Esophagus muscularis mucosa (tissue), 4 donors: Measurements from ENCODE around the gene SEPTIN2. TPM values are rescaled to one million over a fixed set of nuclear protein-coding genes. Genes with fewer than 3 reads are reported as not detected.

Experiments
- DNase-seq: peaks from one replicate; pipeline ENCODE4 v3.0.0-alpha.2; 2017; ENCODE audit errors: extremely low spot score
- H3K27ac ChIP-seq, 4 donors: fragments of 200-600 bp; sonication (generic); replicated peaks in 1 of 4; 1 replicate in 3 of 4; 2 replicates in 1 of 4; pipeline ENCODE4 v1.5.1; 2016 to 2019; ENCODE audit warnings: mild to moderate bottlenecking in 1 of 4
- H3K27me3 ChIP-seq, 4 donors: fragments of 200-600 bp; sonication (generic); one replicate each; pipeline versions ENCODE4 v1.5.1 to v1.6.0; 2016 to 2019
- H3K36me3 ChIP-seq, 4 donors: fragments of 200-600 bp; sonication (generic); one replicate each; pipeline ENCODE4 v1.5.1; 2016 to 2019
- H3K4me1 ChIP-seq, 4 donors: fragments of 200-600 bp; sonication (generic); one replicate each; pipeline ENCODE4 v1.5.1; 2016 to 2019
- H3K4me3 ChIP-seq, 4 donors: fragments of 200-600 bp; sonication (generic); 1 replicate in 2 of 4; 2 replicates in 2 of 4; pipeline ENCODE4 v1.5.1; 2016 to 2019; ENCODE audit warnings: mild to moderate bottlenecking in 4 of 4, moderate library complexity in 1 of 4
- H3K9me3 ChIP-seq, 4 donors: fragments of 200-600 bp; sonication (generic); 1 replicate in 3 of 4; 2 replicates in 1 of 4; pipeline ENCODE4 v1.5.1; 2016 to 2019
- CTCF ChIP-seq, 3 experiments: fragments of 200-600 bp in 2 of 3; fragments of 450-650 bp in 1 of 3; sonication (generic) in 2 of 3; IDR thresholded peaks; one replicate each; pipeline ENCODE4 v1.5.1; 2017 to 2019; ENCODE audit warnings: antibody characterized with exemption in 3 of 3, mild to moderate bottlenecking in 2 of 3, moderate library complexity in 1 of 3
- EP300 ChIP-seq: sonication (generic); formaldehyde crosslinking; IDR thresholded peaks from one replicate; pipeline ENCODE4 v1.6.1; 2017; ENCODE audit warnings: antibody characterized with exemption
- POLR2A ChIP-seq: fragments of 450-650 bp; IDR thresholded peaks from one replicate; pipeline ENCODE4 v1.6.1; 2017; ENCODE audit warnings: antibody characterized with exemption, moderate library complexity, mild to moderate bottlenecking, low read depth
- POLR2AphosphoS5 ChIP-seq, 2 donors: sonication (generic); formaldehyde crosslinking; IDR thresholded peaks; one replicate each; pipeline ENCODE4 v1.6.1; 2017; ENCODE audit warnings: antibody characterized with exemption in 2 of 2
- WGBS: methylation state at CpG from one replicate; pipeline ENCODE4 v1.1.5; 2018; 5-methylcytosine and 5-hydroxymethylcytosine counted together
- intact Hi-C: fragments of 100-400 bp; cut with DNase I; formaldehyde crosslinking; loops from one replicate; pipeline ENCODE4 v1.15.1; 2023
- total RNA-seq, 4 donors: library from RNA; depleted of rRNA; stranded (reverse); fragments of >200 nt; gene quantifications; one replicate each; pipeline versions ENCODE4 v1.1.0 to v1.2.1, GENCODE V29; 2016

The SEPTIN2 gene
- total RNA-seq, 4 donors from 2014 or later, result 272 to 335 (median 284) TPM

- WGBS, result 91% methylated on average over 9 of the region's 9 CpGs
- intact Hi-C loops, result loop anchor here (10.0 kb wide), 1 partner anchor 354 kb away; the partner anchor contains the start of gene ING5
Observed at GRCh38 chr2:241350878-241351639, 35.3 kb downstream of the SEPTIN2 start.

GRCh38 chr2:241351640-241352031 lies 35.9 kb downstream of the SEPTIN2 start:
- 75% methylated on average over 3 of the region's 3 CpGs for WGBS
- Histone ChIP-seq H3K4me1 (peaks cover 4 to 10% (median 7%) of the 10 kb centered on the region in 4 donors), H3K27ac (no peak overlapping the region), H3K36me3 (peaks cover 60 to 83% (median 70%) of the 10 kb centered on the region in 4 donors), H3K4me3 (no peak overlapping the region), H3K27me3 (no peaks in the 10 kb centered on the region), H3K9me3 (no peaks in the 10 kb centered on the region)
- intact Hi-C loops, result loop anchor here (10.0 kb wide), 1 partner anchor 353 kb away; the partner anchor contains the start of gene ING5
- no peak for DNase-seq
- TF ChIP-seq EP300, result no peak
- no peak for TF ChIP-seq POLR2AphosphoS5 (IDR thresholded peaks at IDR 0.05)
- no peak for TF ChIP-seq POLR2A
- no peak for TF ChIP-seq CTCF (IDR thresholded peaks at IDR 0.05)

More at GRCh38 chr2:241350878-241351639, 35.3 kb downstream of the SEPTIN2 start:
- Histone ChIP-seq H3K27me3 (no peaks in the 10 kb centered on the region), H3K4me3 (no peak overlapping the region), H3K27ac (no peak overlapping the region), H3K4me1 (peaks cover 3 to 8% (median 6%) of the 10 kb centered on the region in 4 donors), H3K36me3 (peaks cover 66 to 88% (median 76%) of the 10 kb centered on the region in 4 donors), H3K9me3 (no peaks in the 10 kb centered on the region)
- no peak for DNase-seq
- no peak for TF ChIP-seq CTCF (IDR thresholded peaks at IDR 0.05)
- TF ChIP-seq POLR2A, result no peak
- TF ChIP-seq EP300, result no peak
- no peak for TF ChIP-seq POLR2AphosphoS5 (IDR thresholded peaks at IDR 0.05)

- no peaks in the 10 kb centered on the region for H3K27me3 ChIP-seq
- H3K27ac ChIP-seq, result no peak overlapping the region
- no peak for DNase-seq
- 93% methylated on average over 3 of the region's 3 CpGs for WGBS
- no peaks in the 10 kb centered on the region for H3K9me3 ChIP-seq
- H3K4me3 ChIP-seq, result no peak overlapping the region
- intact Hi-C loops, result loop anchor here (10.0 kb wide), 1 partner anchor 353 kb away; the partner anchor contains the start of gene ING5
- peaks cover 55 to 77% (median 64%) of the 10 kb centered on the region in 4 donors for H3K36me3 ChIP-seq
- TF ChIP-seq CTCF (IDR thresholded peaks at IDR 0.05) (no peak), POLR2AphosphoS5 (IDR thresholded peaks at IDR 0.05) (no peak), EP300 (no peak), POLR2A (no peak)
- peaks cover 10 to 16% (median 13%) of the 10 kb centered on the region in 4 donors for H3K4me1 ChIP-seq
Observed at GRCh38 chr2:241352227-241352626, 36.5 kb downstream of the SEPTIN2 start.

DNA sequence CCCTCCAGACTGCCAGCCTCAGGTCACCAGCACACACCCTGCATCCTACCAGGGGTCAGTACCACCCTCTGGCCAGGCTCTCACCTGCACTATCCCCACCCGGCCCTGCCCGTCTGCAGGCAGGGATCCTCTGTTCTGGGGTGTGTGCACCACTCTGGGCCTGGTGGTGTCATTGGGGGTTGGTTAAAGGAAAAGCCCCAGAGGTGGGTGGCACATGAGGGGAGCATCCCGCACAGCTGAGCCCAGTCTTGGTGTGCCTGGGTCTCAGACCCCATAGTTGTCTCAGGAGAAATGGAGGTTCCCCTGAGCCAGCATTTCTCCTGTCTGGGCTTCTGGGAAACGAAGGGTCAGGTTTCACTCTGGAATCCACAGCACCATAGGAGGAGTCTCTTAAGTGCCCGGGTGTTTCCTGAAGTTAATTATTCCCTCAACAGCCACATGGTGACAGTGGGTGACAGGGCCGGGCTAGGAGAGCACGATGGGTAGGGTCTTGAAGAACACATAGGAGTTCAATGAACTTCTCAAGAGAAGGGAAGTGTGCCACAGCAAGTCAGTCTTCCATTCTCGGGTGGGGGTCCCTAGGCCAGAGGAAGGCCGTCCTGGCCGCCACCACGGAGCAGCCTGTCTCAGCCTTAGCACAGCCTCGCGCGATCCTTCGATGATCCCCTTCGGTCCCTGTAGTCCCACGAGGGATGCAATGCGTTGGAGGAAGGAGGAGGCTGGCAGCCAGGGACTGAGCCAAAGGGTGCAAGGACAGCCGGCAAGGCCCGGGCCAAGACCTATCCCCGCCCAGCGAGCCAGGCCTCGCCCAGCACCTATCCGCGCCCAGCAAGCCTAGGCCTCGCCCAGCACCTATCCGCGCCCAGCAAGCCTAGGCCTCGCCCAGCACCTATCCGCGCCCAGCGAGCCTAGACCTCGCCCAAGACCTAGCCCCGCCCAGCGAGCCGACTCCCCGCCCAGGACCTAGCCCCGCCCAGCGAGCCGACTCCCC lies 39.2 kb downstream of the SEPTIN2 start:
- Histone ChIP-seq H3K36me3 (peaks cover 30 to 49% (median 38%) of the 10 kb centered on the region in 4 donors), H3K27me3 (no peaks in the 10 kb centered on the region), H3K9me3 (no peaks in the 10 kb centered on the region), H3K4me3 (peak overlapping the region; percentile 32 to 46 (median 42)), H3K27ac (peak overlapping the region; percentile 71 to 85 (median 78)), H3K4me1 (peaks cover 22 to 38% (median 31%) of the 10 kb centered on the region in 4 donors)
- intact Hi-C loops, result loop anchor here (5.0 to 10.0 kb wide), 2 partner anchors 38 to 350 kb away; partner anchors contain the start of genes HDLBP, ING5 and SEPTIN2
- TF ChIP-seq EP300, result no peak
- no peak for TF ChIP-seq POLR2A
- peak; percentile 28 to 63 for TF ChIP-seq POLR2AphosphoS5 (IDR thresholded peaks at IDR 0.05)
- DNase-seq, result no peak
- WGBS, result 27% methylated on average over 8 of the region's 40 CpGs
